Measurements from ENCODE around the gene HMGB2. TPM values are rescaled to one million over a fixed set of nuclear protein-coding genes. Genes with fewer than 3 reads are reported as not detected.

Gene HMGB2
- total RNA-seq, 1 donor from 2014 or later = 315 TPM

- no peaks in the 10 kb centered on the region for H3K27me3 Mint-ChIP-seq
- no peak overlapping the region for H3K27ac Mint-ChIP-seq
- no peak overlapping the region for H3K4me3 Mint-ChIP-seq
- intact Hi-C loops (cut with micrococcal nuclease) = no loop called here
- H3K36me3 Mint-ChIP-seq (ENCODE audit: low read depth) = peaks cover 46% of the 10 kb centered on the region
- H3K4me1 Mint-ChIP-seq = peaks cover 28% of the 10 kb centered on the region
- no peak for DNase-seq
- no peaks in the 10 kb centered on the region for H3K9me3 Mint-ChIP-seq
Measured at GRCh38 chr4:173328236-173328901, 5.8 kb downstream of the HMGB2 start.

- Mint-ChIP-seq H3K9me3 (no peaks in the 10 kb centered on the region), H3K27ac (no peak overlapping the region), H3K36me3 (ENCODE audit: low read depth) (peaks cover 26% of the 10 kb centered on the region)
Measured at GRCh38 chr4:173325007-173325736, 9.0 kb downstream of the HMGB2 start.

GRCh38 chr4:173319696-173320095 lies 14.5 kb downstream of the HMGB2 start:
- Mint-ChIP-seq H3K27me3 (no peaks in the 10 kb centered on the region), H3K4me1 (peaks cover 9% of the 10 kb centered on the region), H3K9me3 (no peaks in the 10 kb centered on the region), H3K36me3 (ENCODE audit: low read depth) (peaks cover 8% of the 10 kb centered on the region), H3K27ac (no peak overlapping the region), H3K4me3 (no peak overlapping the region)
- intact Hi-C loops (cut with micrococcal nuclease) = loop anchor here (2.0 kb wide), 1 partner anchor 175 kb away; no protein-coding TSS in a partner anchor
- no peak for DNase-seq

More at GRCh38 chr4:173325007-173325736, 9.0 kb downstream of the HMGB2 start:
- no peak overlapping the region for H3K4me3 Mint-ChIP-seq
- H3K27me3 Mint-ChIP-seq = no peaks in the 10 kb centered on the region
- intact Hi-C loops (cut with micrococcal nuclease) = no loop called here
- no peak for DNase-seq
- H3K4me1 Mint-ChIP-seq = peaks cover 7% of the 10 kb centered on the region

GRCh38 chr4:173318648-173319211 lies 15.4 kb downstream of the HMGB2 start:
- no peak for DNase-seq
- H3K27ac Mint-ChIP-seq = no peak overlapping the region
- no peaks in the 10 kb centered on the region for H3K27me3 Mint-ChIP-seq
- no peaks in the 10 kb centered on the region for H3K9me3 Mint-ChIP-seq
- intact Hi-C loops (cut with micrococcal nuclease) = loop anchor here (1.0 to 2.0 kb wide), 2 partner anchors 99 to 176 kb away; no protein-coding TSS in a partner anchor
- H3K36me3 Mint-ChIP-seq (ENCODE audit: low read depth) = peaks cover 7% of the 10 kb centered on the region
- H3K4me3 Mint-ChIP-seq = no peak overlapping the region
- peaks cover 9% of the 10 kb centered on the region for H3K4me1 Mint-ChIP-seq

GRCh38 chr4:173318240-173318639 lies 15.9 kb downstream of the HMGB2 start:
- Mint-ChIP-seq H3K27ac (no peak overlapping the region), H3K4me1 (peaks cover 9% of the 10 kb centered on the region), H3K9me3 (no peaks in the 10 kb centered on the region), H3K27me3 (no peaks in the 10 kb centered on the region), H3K36me3 (ENCODE audit: low read depth) (peaks cover 7% of the 10 kb centered on the region), H3K4me3 (no peak overlapping the region)
- DNase-seq = no peak
- intact Hi-C loops (cut with micrococcal nuclease) = loop anchor here (1.0 to 2.0 kb wide), 2 partner anchors 99 to 177 kb away; no protein-coding TSS in a partner anchor

- DNase-seq = no peak
- H3K4me3 Mint-ChIP-seq = no peak overlapping the region
- H3K4me1 Mint-ChIP-seq = peaks cover 9% of the 10 kb centered on the region
- no peak overlapping the region for H3K27ac Mint-ChIP-seq
- intact Hi-C loops (cut with micrococcal nuclease) = no loop called here
- no peaks in the 10 kb centered on the region for H3K9me3 Mint-ChIP-seq
- no peaks in the 10 kb centered on the region for H3K27me3 Mint-ChIP-seq
- peaks cover 11% of the 10 kb centered on the region for H3K36me3 Mint-ChIP-seq (ENCODE audit: low read depth)
Measured at GRCh38 chr4:173317004-173317403, 17.2 kb downstream of the HMGB2 start.

- intact Hi-C loops (cut with micrococcal nuclease) = no loop called here
- H3K4me3 Mint-ChIP-seq = no peak overlapping the region
- H3K9me3 Mint-ChIP-seq = no peaks in the 10 kb centered on the region
- no peak overlapping the region for H3K27ac Mint-ChIP-seq
- no peak for DNase-seq
- peaks cover 11% of the 10 kb centered on the region for H3K4me1 Mint-ChIP-seq
- no peaks in the 10 kb centered on the region for H3K27me3 Mint-ChIP-seq
- H3K36me3 Mint-ChIP-seq (ENCODE audit: low read depth) = peaks cover 12% of the 10 kb centered on the region
Measured at GRCh38 chr4:173316060-173316459, 18.1 kb downstream of the HMGB2 start.

- Mint-ChIP-seq H3K9me3 (no peaks in the 10 kb centered on the region), H3K4me1 (peaks cover 10% of the 10 kb centered on the region), H3K27ac (no peak overlapping the region), H3K4me3 (no peak overlapping the region), H3K27me3 (no peaks in the 10 kb centered on the region), H3K36me3 (ENCODE audit: low read depth) (peaks cover 15% of the 10 kb centered on the region)
- no peak for DNase-seq
- intact Hi-C loops (cut with micrococcal nuclease) = no loop called here
Measured at GRCh38 chr4:173314715-173315114, 19.4 kb downstream of the HMGB2 start.

GRCh38 chr4:173311368-173311767 lies 22.8 kb downstream of the HMGB2 start:
- no peaks in the 10 kb centered on the region for H3K9me3 Mint-ChIP-seq
- H3K27ac Mint-ChIP-seq = no peak overlapping the region
- H3K27me3 Mint-ChIP-seq = no peaks in the 10 kb centered on the region

GRCh38 chr4:173307778-173308177 lies 26.4 kb downstream of the HMGB2 start:
- H3K9me3 Mint-ChIP-seq = no peaks in the 10 kb centered on the region
- peaks cover 18% of the 10 kb centered on the region for H3K36me3 Mint-ChIP-seq (ENCODE audit: low read depth)
- peaks cover 2% of the 10 kb centered on the region for H3K4me1 Mint-ChIP-seq
- no peak for DNase-seq
- no peak overlapping the region for H3K4me3 Mint-ChIP-seq
- no peak overlapping the region for H3K27ac Mint-ChIP-seq
- intact Hi-C loops (cut with micrococcal nuclease) = no loop called here
- H3K27me3 Mint-ChIP-seq = no peaks in the 10 kb centered on the region

More at GRCh38 chr4:173311368-173311767, 22.8 kb downstream of the HMGB2 start:
- Mint-ChIP-seq H3K36me3 (ENCODE audit: low read depth) (peaks cover 12% of the 10 kb centered on the region), H3K4me3 (no peak overlapping the region), H3K4me1 (peaks cover 2% of the 10 kb centered on the region)
- no peak for DNase-seq
- intact Hi-C loops (cut with micrococcal nuclease) = no loop called here

- no peaks in the 10 kb centered on the region for H3K4me1 Mint-ChIP-seq
- peaks cover 7% of the 10 kb centered on the region for H3K36me3 Mint-ChIP-seq (ENCODE audit: low read depth)
- no peak overlapping the region for H3K4me3 Mint-ChIP-seq
- DNase-seq = peak; percentile 73
- intact Hi-C loops (cut with micrococcal nuclease) = loop anchor here (1.0 kb wide), 2 partner anchors 276 to 288 kb away; no protein-coding TSS in a partner anchor
- H3K27me3 Mint-ChIP-seq = no peaks in the 10 kb centered on the region
- no peaks in the 10 kb centered on the region for H3K9me3 Mint-ChIP-seq
- no peak overlapping the region for H3K27ac Mint-ChIP-seq
Measured at GRCh38 chr4:173301518-173302201, 32.5 kb downstream of the HMGB2 start.

- H3K27ac Mint-ChIP-seq = no peak overlapping the region
- H3K9me3 Mint-ChIP-seq = no peaks in the 10 kb centered on the region
- no peak overlapping the region for H3K4me3 Mint-ChIP-seq
- H3K4me1 Mint-ChIP-seq = peaks cover 4% of the 10 kb centered on the region
- no peaks in the 10 kb centered on the region for H3K27me3 Mint-ChIP-seq
- H3K36me3 Mint-ChIP-seq (ENCODE audit: low read depth) = no peaks in the 10 kb centered on the region
- intact Hi-C loops (cut with micrococcal nuclease) = no loop called here
- DNase-seq = no peak
Measured at GRCh38 chr4:173294444-173294843, 39.7 kb downstream of the HMGB2 start.

GRCh38 chr4:173293663-173294062 lies 40.5 kb downstream of the HMGB2 start:
- Mint-ChIP-seq H3K4me1 (peaks cover 12% of the 10 kb centered on the region), H3K9me3 (no peaks in the 10 kb centered on the region), H3K27ac (no peak overlapping the region), H3K27me3 (no peaks in the 10 kb centered on the region), H3K36me3 (ENCODE audit: low read depth) (no peaks in the 10 kb centered on the region), H3K4me3 (no peak overlapping the region)
- intact Hi-C loops (cut with micrococcal nuclease) = no loop called here
- no peak for DNase-seq
